IMR-90 (cell line): ENCODE data around the gene KCNT2. TPM values are rescaled to one million over a fixed set of nuclear protein-coding genes. Genes with fewer than 3 reads are reported as not detected.

Source experiments
- ATAC-seq: fragments of 200-7000 bp; cut with Tn5 transposase; 2 replicates; pipeline ENCODE4 v1.9.1; 2020; ENCODE audit warnings: low read depth, mild to moderate bottlenecking, moderate library complexity
- BruUV-seq: library from RNA; stranded (reverse); fragments of 400-500 nt; replicated peaks from 2 replicates; lab custom pipeline; 2021; lab: Mats Ljungman, UMichigan
- CTCF ChIA-PET: fragments of 300-600 bp; formaldehyde crosslinking; extraction: SDS; loops from one replicate; lab custom pipeline; 2021; ENCODE audit warnings: antibody characterized with exemption; lab: Yijun Ruan, JAX
- POLR2A ChIA-PET: fragments of 300-600 bp; sonication (Branson Sonifier 250); formaldehyde crosslinking; loops from one replicate; lab custom pipeline; 2022; ENCODE audit warnings: antibody characterized with exemption; ENCODE audit not compliant: unreplicated experiment; lab: Charles Lee
- DNase-seq: peaks from one replicate; pipeline ENCODE4 v3.0.0; 2013
- H2AFZ ChIP-seq: replicated peaks from 2 replicates; pipeline ENCODE3; 2013; ENCODE audit warnings: low read length, mild to moderate bottlenecking; ENCODE audit not compliant: poor library complexity
- H2AK5ac ChIP-seq: 2 replicates; pipeline ENCODE4 v1.6.1; 2013; ENCODE audit warnings: low read depth, low read length, inconsistent platforms
- H2AK9ac ChIP-seq: replicated peaks from 2 replicates; pipeline ENCODE3; 2013; ENCODE audit warnings: mild to moderate bottlenecking, low read depth, low read length, moderate library complexity; ENCODE audit not compliant: poor library complexity
- H2BK120ac ChIP-seq: 2 replicates; pipeline ENCODE4 v1.6.1; 2013; ENCODE audit warnings: low read depth, low read length, inconsistent platforms
- H2BK15ac ChIP-seq: 3 replicates; pipeline ENCODE4 v1.6.1; 2013; ENCODE audit warnings: low read depth, low read length, inconsistent platforms
- H2BK20ac ChIP-seq: 2 replicates; pipeline ENCODE4 v1.6.1; 2013; ENCODE audit warnings: low read depth, mild to moderate bottlenecking, inconsistent platforms, low read length, moderate library complexity
- H2BK5ac ChIP-seq: 2 replicates; pipeline ENCODE4 v1.6.1; 2013; ENCODE audit warnings: mild to moderate bottlenecking, low read depth, low read length, inconsistent platforms; ENCODE audit not compliant: poor library complexity, severe bottlenecking
- H3K14ac ChIP-seq: replicated peaks from 2 replicates; pipeline ENCODE4 v1.6.1; 2013; ENCODE audit warnings: low read depth, low read length, inconsistent platforms
- H3K18ac ChIP-seq: 2 replicates; pipeline ENCODE4 v1.6.1; 2013; ENCODE audit warnings: low read depth, low read length, control low read depth
- H3K23ac ChIP-seq: 2 replicates; pipeline ENCODE4 v1.6.1; 2013; ENCODE audit warnings: low read depth, low read length, inconsistent platforms
- H3K27ac ChIP-seq: 2 replicates; pipeline ENCODE4 v1.5.1; 2013; ENCODE audit warnings: mild to moderate bottlenecking, control low read depth, low read length; ENCODE audit not compliant: insufficient read depth
- H3K27me3 ChIP-seq: 2 replicates; pipeline ENCODE4 v1.6.1; 2013; ENCODE audit warnings: low read length; ENCODE audit not compliant: control insufficient read depth, insufficient read depth
- H3K36me3 ChIP-seq: 2 replicates; pipeline ENCODE4 v1.6.1; 2013; ENCODE audit warnings: low read length, mixed read lengths; ENCODE audit not compliant: control insufficient read depth, insufficient read depth
- H3K4ac ChIP-seq: 2 replicates; pipeline ENCODE4 v1.6.1; 2013; ENCODE audit warnings: low read depth, low read length, inconsistent platforms
- H3K4me1 ChIP-seq: 2 replicates; pipeline ENCODE4 v1.6.1; 2013; ENCODE audit warnings: low read length, mixed read lengths; ENCODE audit not compliant: control insufficient read depth, insufficient read depth
- H3K4me2 ChIP-seq: 2 replicates; pipeline ENCODE4 v1.6.1; 2013; ENCODE audit warnings: low read depth, mild to moderate bottlenecking, control low read depth, low read length, moderate library complexity
- H3K4me3 ChIP-seq: 2 replicates; pipeline ENCODE4 v1.5.1; 2013; ENCODE audit warnings: low read depth, mild to moderate bottlenecking, control low read depth, low read length, moderate library complexity; ENCODE audit not compliant: insufficient read depth
- H3K56ac ChIP-seq: 2 replicates; pipeline ENCODE4 v1.6.1; 2013; ENCODE audit warnings: low read length, inconsistent platforms; ENCODE audit not compliant: insufficient read depth; ENCODE audit errors: extremely low read depth
- H3K79me1 ChIP-seq, 2 experiments: 2 replicates each; pipeline ENCODE4 v1.6.1; 2013; ENCODE audit warnings: low read length in 2 of 2, inconsistent platforms in 1 of 2, low read depth in 1 of 2
- H3K9ac ChIP-seq: 2 replicates; pipeline ENCODE4 v1.6.1; 2013; ENCODE audit warnings: low read depth, low read length, control low read depth
- H3K9me1 ChIP-seq: 2 replicates; pipeline ENCODE4 v1.6.1; 2013; ENCODE audit warnings: low read length, inconsistent platforms; ENCODE audit not compliant: insufficient read depth
- H3K9me3 ChIP-seq: 2 replicates; pipeline ENCODE4 v1.6.1; 2013; ENCODE audit warnings: low read length; ENCODE audit not compliant: control insufficient read depth, insufficient read depth
- H4K20me1 ChIP-seq: 2 replicates; pipeline ENCODE4 v1.6.1; 2013; ENCODE audit warnings: low read length, inconsistent platforms; ENCODE audit not compliant: insufficient read depth
- H4K5ac ChIP-seq: 2 replicates; pipeline ENCODE4 v1.6.1; 2013; ENCODE audit warnings: mild to moderate bottlenecking, low read depth, low read length, control low read depth
- H4K8ac ChIP-seq, 2 experiments: 2 replicates each; pipeline ENCODE4 v1.6.1; 2013; ENCODE audit warnings: low read depth in 2 of 2, low read length in 2 of 2, control low read depth in 1 of 2, inconsistent platforms in 1 of 2
- H4K91ac ChIP-seq: 2 replicates; pipeline ENCODE4 v1.6.1; 2013; ENCODE audit warnings: low read depth, low read length, inconsistent platforms; ENCODE audit not compliant: insufficient read depth
- CEBPB ChIP-seq: IDR thresholded peaks from 2 replicates; pipeline ENCODE4 v1.6.1; 2012; ENCODE audit warnings: low read depth, low read length, improper control_type of control experiment
- CHD1 ChIP-seq: IDR thresholded peaks from 2 replicates; pipeline ENCODE4 v1.6.1; 2012; ENCODE audit warnings: low read depth, low read length, improper control_type of control experiment
- MXI1 ChIP-seq: IDR thresholded peaks from 2 replicates; pipeline ENCODE4 v1.6.1; 2012; ENCODE audit warnings: low read depth, mild to moderate bottlenecking, low read length, moderate library complexity, borderline replicate concordance
- NFE2L2 ChIP-seq: fragments of 150-350 bp; IDR thresholded peaks from 2 replicates; pipeline ENCODE4 v1.6.1; 2016; ENCODE audit warnings: low read depth, mild to moderate bottlenecking, low read length
- RCOR1 ChIP-seq: IDR thresholded peaks from 2 replicates; pipeline ENCODE4 v1.6.1; 2012; ENCODE audit warnings: mild to moderate bottlenecking, low read length, improper control_type of control experiment; ENCODE audit not compliant: insufficient replicate concordance
- SMC3 ChIP-seq: fragments of 150-350 bp; IDR thresholded peaks from 2 replicates; pipeline ENCODE4 v1.6.1; 2016; ENCODE audit warnings: low read depth, mild to moderate bottlenecking, antibody characterized with exemption, low read length, moderate library complexity
- WGBS, 2 experiments: methylation state at CpG; one replicate each; pipeline versions ENCODE4 v1.1.5 to v1.1.7; 2013; ENCODE audit warnings: missing lambda C conversion rate in 2 of 2; ENCODE audit not compliant: insufficient read length in 1 of 2; ENCODE audit errors: extremely low coverage in 2 of 2; 5-methylcytosine and 5-hydroxymethylcytosine counted together
- dilution Hi-C: fragments of 300-500 bp; cut with HindIII; formaldehyde crosslinking; loops from one replicate; pipeline ENCODE4 v1.14.3; 2018; ENCODE audit warnings: low sequenced_read_pairs; ENCODE audit not compliant: unreplicated experiment
- in situ Hi-C: fragments of 300-500 bp; cut with MboI; formaldehyde crosslinking; loops from 3 replicates; pipeline ENCODE4 v1.14.3; 2019; ENCODE audit warnings: low sequenced_read_pairs, inconsistent platforms, mixed read lengths
- intact Hi-C: fragments of 100-400 bp; cut with micrococcal nuclease; formaldehyde crosslinking; loops from 2 replicates; pipeline ENCODE4 v1.10.0; 2022
- polyA plus RNA-seq, 3 experiments: library from polyadenylated mRNA; depleted of rRNA; stranded (reverse); fragments of >200 nt; gene quantifications; 2 replicates each; pipeline ENCODE4 v1.2.3, GENCODE V29; 2012; ENCODE audit warnings: low replicate concordance in 1 of 3
- total RNA-seq: library from RNA; depleted of rRNA; stranded (reverse); fragments of >200 nt; gene quantifications from 2 replicates; pipeline ENCODE4 v1.2.3, GENCODE V29; 2012

The KCNT2 gene
- total and polyA plus RNA-seq, 2 of the 4 experiments (the other 2 are of a cell fraction), result 0.22 to 0.72 TPM

DNA sequence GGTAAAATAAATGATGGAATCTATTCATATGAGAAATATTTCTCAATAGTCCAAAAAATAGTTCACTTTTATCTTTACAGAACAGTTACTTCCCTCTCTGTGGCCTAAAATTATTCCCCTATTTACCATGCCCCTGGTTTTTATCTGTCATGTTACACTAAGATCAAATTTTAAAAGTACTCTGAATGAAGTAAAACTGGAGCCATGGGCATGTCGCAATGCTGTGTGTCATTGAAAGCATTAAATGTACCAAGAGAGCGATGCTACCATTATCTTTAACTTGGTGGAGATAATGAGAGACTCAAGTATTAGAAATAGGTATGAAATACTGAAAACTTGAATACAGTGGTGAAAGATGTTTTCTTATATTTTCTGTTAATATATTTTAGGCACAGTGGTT, 146.2 kb downstream of the KCNT2 start:
- H3K36me3 ChIP-seq, result no peaks in the 10 kb centered on the region
- TF ChIP-seq CEBPB, result peak; percentile 80
- TF ChIP-seq CHD1, result no peak
- no peak for TF ChIP-seq RCOR1
- no peak for TF ChIP-seq NFE2L2
- no peak for TF ChIP-seq SMC3
- TF ChIP-seq MXI1, result no peak
- H3K79me1 ChIP-seq, result no peaks in the 10 kb centered on the region
- no peak overlapping the region for H2AK9ac ChIP-seq
- dilution Hi-C loops (no loop called here), in situ Hi-C loops (no loop called here), intact Hi-C loops (no loop called here)
- no peak overlapping the region for H2AFZ ChIP-seq
- no peak overlapping the region for H3K9ac ChIP-seq
- WGBS, 2 experiments, result 100% methylated on average over 1 of the region's 2 CpGs; no CpG with 5 or more reads in 1 of the 2 experiments
- peaks cover 5% of the 10 kb centered on the region for H3K4me1 ChIP-seq
- H3K56ac ChIP-seq, result no peak overlapping the region
- ATAC-seq (no peak), DNase-seq (peak; percentile 2)
- no peaks in the 10 kb centered on the region for H3K27me3 ChIP-seq
- H3K4ac ChIP-seq, result no peak overlapping the region
- ChIA-PET CTCF (no interaction called here), POLR2A (no interaction called here)
- H2BK120ac ChIP-seq, result no peak overlapping the region
- no peak overlapping the region for H3K18ac ChIP-seq
- no peaks in the 10 kb centered on the region for H3K9me3 ChIP-seq
- H2AK5ac ChIP-seq, result no peak overlapping the region
- H3K9me1 ChIP-seq, result no peaks in the 10 kb centered on the region
- no peak overlapping the region for H4K5ac ChIP-seq
- no peak overlapping the region for H3K4me3 ChIP-seq
- H3K23ac ChIP-seq, result no peak overlapping the region
- no peak overlapping the region for H4K91ac ChIP-seq
- no peak overlapping the region for H3K27ac ChIP-seq
- no peak overlapping the region for H2BK20ac ChIP-seq
- H4K20me1 ChIP-seq, result no peaks in the 10 kb centered on the region
- no peak overlapping the region for H3K14ac ChIP-seq
- no peak overlapping the region for H3K4me2 ChIP-seq
- no peak overlapping the region for H2BK15ac ChIP-seq
- no TSS peak for BruUV-seq
- no peak overlapping the region for H4K8ac ChIP-seq
- no peak overlapping the region for H2BK5ac ChIP-seq
